Body of pancreas (tissue), 4 donors: ENCODE results near the gene CADPS. TPM values are rescaled to one million over a fixed set of nuclear protein-coding genes. Genes with fewer than 3 reads are reported as not detected.

Source experiments
- ATAC-seq: fragments of 150-250 bp; one replicate; pipeline ENCODE4 v1.9.1; 2016
- DNase-seq, 4 donors: peaks; one replicate each; pipeline ENCODE4 v3.0.0-alpha.2; 2019
- H3K27ac ChIP-seq, 4 donors: fragments of 200-600 bp; sonication (generic); 1 replicate in 3 of 4; 2 replicates in 1 of 4; pipeline versions ENCODE4 v1.5.1 to v1.6.1; 2016 to 2019; ENCODE audit warnings: mild to moderate bottlenecking in 1 of 4, mixed read lengths in 1 of 4, moderate library complexity in 1 of 4
- H3K27me3 ChIP-seq, 2 donors: fragments of 200-600 bp; sonication (generic); one replicate each; pipeline ENCODE4 v1.6.0; 2016; ENCODE audit warnings: mild to moderate bottlenecking in 1 of 2
- H3K36me3 ChIP-seq, 2 donors: fragments of 200-600 bp; sonication (generic); replicated peaks in 1 of 2; 2 replicates each; pipeline ENCODE4 v1.5.1; 2016; ENCODE audit warnings: low read depth in 2 of 2; ENCODE audit not compliant: insufficient read depth in 1 of 2
- H3K4me1 ChIP-seq: fragments of 200-600 bp; sonication (generic); one replicate; pipeline ENCODE4 v1.6.0; 2016
- H3K4me3 ChIP-seq, 2 donors: fragments of 200-600 bp; sonication (generic); 1 replicate in 1 of 2; 2 replicates in 1 of 2; pipeline ENCODE4 v1.5.1; 2016 to 2019
- H3K9me3 ChIP-seq, 3 donors: fragments of 200-600 bp; sonication (generic); 1 replicate in 2 of 3; 2 replicates in 1 of 3; pipeline ENCODE4 v1.5.1; 2016
- CTCF ChIP-seq, 7 experiments: fragments of 450-650 bp in 4 of 7; fragments of 200-600 bp in 3 of 7; sonication (generic) in 3 of 7; IDR thresholded peaks; one replicate each; pipeline ENCODE4 v1.5.1; 2016 to 2019; ENCODE audit warnings: antibody characterized with exemption in 7 of 7
- POLR2A ChIP-seq, 3 donors: fragments of 450-650 bp; IDR thresholded peaks; one replicate each; pipeline ENCODE4 v1.6.1; 2016; ENCODE audit warnings: antibody characterized with exemption in 3 of 3, mild to moderate bottlenecking in 2 of 3
- WGBS, 2 donors: methylation state at CpG; one replicate each; pipeline ENCODE4 v1.1.5; 2017; 5-methylcytosine and 5-hydroxymethylcytosine counted together
- intact Hi-C: fragments of 100-400 bp; cut with DNase I; formaldehyde crosslinking; loops from one replicate; pipeline ENCODE4 v1.15.1; 2023
- total RNA-seq, 2 donors: library from RNA; depleted of rRNA; stranded (reverse); fragments of >200 nt; gene quantifications; one replicate each; pipeline ENCODE4 v1.1.0, GENCODE V29; 2016

The CADPS gene
- total RNA-seq, 2 donors from 2014 or later, result 22.1 to 67.6 TPM

GRCh38 chr3:62919784-62920465 is 44.7 kb upstream of the CADPS start:
- ATAC-seq, result no peak
- Histone ChIP-seq H3K36me3 (no peaks in the 10 kb centered on the region), H3K4me3 (no peak overlapping the region), H3K27me3 (no peaks in the 10 kb centered on the region), H3K4me1 (no peaks in the 10 kb centered on the region), H3K9me3 (no peaks in the 10 kb centered on the region), H3K27ac (no peak overlapping the region)
- WGBS, 2 donors, result 72 to 77% methylated on average over 7 of the region's 7 CpGs
- intact Hi-C loops, result no loop called here
- no peak for TF ChIP-seq POLR2A (IDR thresholded peaks at IDR 0.05)
- no peak for TF ChIP-seq CTCF (IDR thresholded peaks at IDR 0.05)
- no peak for DNase-seq

- intact Hi-C loops, result no loop called here
- Histone ChIP-seq H3K27ac (no peak overlapping the region), H3K36me3 (no peaks in the 10 kb centered on the region), H3K9me3 (no peaks in the 10 kb centered on the region), H3K27me3 (no peaks in the 10 kb centered on the region), H3K4me1 (no peaks in the 10 kb centered on the region), H3K4me3 (no peak overlapping the region)
- 16 to 21% methylated on average over 2 of the region's 2 CpGs for WGBS, 2 donors
- no peak for TF ChIP-seq CTCF (IDR thresholded peaks at IDR 0.05)
- no peak for TF ChIP-seq POLR2A (IDR thresholded peaks at IDR 0.05)
- ATAC-seq, result no peak
- no peak for DNase-seq
Measured at GRCh38 chr3:62918777-62919176, 43.6 kb upstream of the CADPS start.

GRCh38 chr3:62918131-62918530 is 42.9 kb upstream of the CADPS start:
- no peaks in the 10 kb centered on the region for H3K36me3 ChIP-seq
- ATAC-seq, result no peak
- no peak for DNase-seq
- H3K4me1 ChIP-seq, result no peaks in the 10 kb centered on the region
- no peak overlapping the region for H3K4me3 ChIP-seq
- TF ChIP-seq POLR2A (IDR thresholded peaks at IDR 0.05) (no peak), CTCF (IDR thresholded peaks at IDR 0.05) (no peak)
- no peak overlapping the region for H3K27ac ChIP-seq
- H3K9me3 ChIP-seq, result no peaks in the 10 kb centered on the region
- 17 to 31% methylated on average over 1 of the region's 1 CpG for WGBS, 2 donors
- intact Hi-C loops, result no loop called here
- H3K27me3 ChIP-seq, result no peaks in the 10 kb centered on the region

- Histone ChIP-seq H3K27ac (no peak overlapping the region), H3K4me3 (no peak overlapping the region), H3K4me1 (no peaks in the 10 kb centered on the region), H3K36me3 (no peaks in the 10 kb centered on the region), H3K9me3 (no peaks in the 10 kb centered on the region), H3K27me3 (no peaks in the 10 kb centered on the region)
- intact Hi-C loops, result no loop called here
- no peak for ATAC-seq
- no peak for DNase-seq
- TF ChIP-seq POLR2A (IDR thresholded peaks at IDR 0.05) (no peak), CTCF (IDR thresholded peaks at IDR 0.05) (no peak)
Measured at GRCh38 chr3:62911526-62911925, 36.3 kb upstream of the CADPS start.

- Histone ChIP-seq H3K9me3 (no peaks in the 10 kb centered on the region), H3K4me1 (no peaks in the 10 kb centered on the region), H3K27ac (no peak overlapping the region), H3K4me3 (no peak overlapping the region), H3K27me3 (no peaks in the 10 kb centered on the region), H3K36me3 (no peaks in the 10 kb centered on the region)
- TF ChIP-seq CTCF (IDR thresholded peaks at IDR 0.05), result no peak
- TF ChIP-seq POLR2A (IDR thresholded peaks at IDR 0.05), result no peak
- ATAC-seq (no peak), DNase-seq (no peak)
- intact Hi-C loops, result no loop called here
Measured at GRCh38 chr3:62905331-62905730, 30.1 kb upstream of the CADPS start.
